Thoracic aorta (tissue), 2 donors: Measurements from ENCODE around the gene NDUFS8. TPM values are rescaled to one million over a fixed set of nuclear protein-coding genes. Genes with fewer than 3 reads are reported as not detected.

Experiments used
- ATAC-seq: fragments of 150-250 bp; one replicate; pipeline ENCODE4 v1.8.0; 2017; ENCODE audit warnings: low read depth; ENCODE audit not compliant: insufficient number of reproducible peaks, low FRiP score
- DNase-seq: peaks from one replicate; pipeline ENCODE4 v3.0.0-alpha.2; 2020; ENCODE audit warnings: low spot score
- H3K27ac ChIP-seq, 2 donors: fragments of 200-600 bp; sonication (generic); 1 replicate in 1 of 2; 2 replicates in 1 of 2; pipeline ENCODE4 v1.5.1; 2016; ENCODE audit warnings: mild to moderate bottlenecking in 2 of 2, moderate library complexity in 2 of 2
- H3K27me3 ChIP-seq: fragments of 200-600 bp; sonication (generic); replicated peaks from 2 replicates; pipeline ENCODE4 v1.6.0; 2016; ENCODE audit warnings: mild to moderate bottlenecking; ENCODE audit not compliant: insufficient read depth
- H3K36me3 ChIP-seq: fragments of 200-600 bp; sonication (generic); one replicate; pipeline ENCODE4 v1.5.1; 2016
- H3K4me1 ChIP-seq, 2 donors: fragments of 200-600 bp; sonication (generic); 1 replicate in 1 of 2; 2 replicates in 1 of 2; pipeline versions ENCODE4 v1.5.1 to v1.6.0; 2016; ENCODE audit warnings: low read depth in 2 of 2, mild to moderate bottlenecking in 1 of 2; ENCODE audit not compliant: control insufficient read depth in 1 of 2
- H3K4me3 ChIP-seq: fragments of 200-600 bp; sonication (generic); 2 replicates; pipeline ENCODE4 v1.5.1; 2016; ENCODE audit warnings: mild to moderate bottlenecking
- H3K9me3 ChIP-seq: fragments of 200-600 bp; sonication (generic); 2 replicates; pipeline ENCODE4 v1.5.1; 2016
- CTCF ChIP-seq: fragments of 200-600 bp; sonication (generic); IDR thresholded peaks from one replicate; pipeline ENCODE4 v1.5.1; 2019; ENCODE audit warnings: antibody characterized with exemption
- total RNA-seq, 2 donors: library from RNA; depleted of rRNA; stranded (reverse); fragments of >200 nt; gene quantifications; one replicate each; pipeline versions ENCODE4 v1.1.0 to v1.2.3, GENCODE V29; 2016

The NDUFS8 gene
- total RNA-seq, 2 donors from 2014 or later = 85.8 to 96.5 TPM

GRCh38 chr11:68011051-68011943 lies 19.2 kb upstream of the NDUFS8 start:
- Histone ChIP-seq H3K4me3 (peak overlapping the region; percentile 71), H3K9me3 (no peaks in the 10 kb centered on the region), H3K36me3 (no peaks in the 10 kb centered on the region), H3K27me3 (no peaks in the 10 kb centered on the region), H3K27ac (peak overlapping the region; percentile 82), H3K4me1 (peaks cover 9 to 27% of the 10 kb centered on the region in 2 donors)
- TF ChIP-seq CTCF = no peak
- no peak for ATAC-seq
- no peak for DNase-seq

- ATAC-seq (no peak), DNase-seq (no peak)
- Histone ChIP-seq H3K36me3 (no peaks in the 10 kb centered on the region), H3K27ac (peak overlapping the region in 1 of 2 donors; percentile 82), H3K27me3 (no peaks in the 10 kb centered on the region), H3K4me3 (no peak overlapping the region), H3K4me1 (peaks cover 9 to 27% of the 10 kb centered on the region in 2 donors), H3K9me3 (no peaks in the 10 kb centered on the region)
- TF ChIP-seq CTCF = no peak
These were observed 18.2 kb upstream of the NDUFS8 start for GRCh38 chr11:68012044-68012842.

DNA sequence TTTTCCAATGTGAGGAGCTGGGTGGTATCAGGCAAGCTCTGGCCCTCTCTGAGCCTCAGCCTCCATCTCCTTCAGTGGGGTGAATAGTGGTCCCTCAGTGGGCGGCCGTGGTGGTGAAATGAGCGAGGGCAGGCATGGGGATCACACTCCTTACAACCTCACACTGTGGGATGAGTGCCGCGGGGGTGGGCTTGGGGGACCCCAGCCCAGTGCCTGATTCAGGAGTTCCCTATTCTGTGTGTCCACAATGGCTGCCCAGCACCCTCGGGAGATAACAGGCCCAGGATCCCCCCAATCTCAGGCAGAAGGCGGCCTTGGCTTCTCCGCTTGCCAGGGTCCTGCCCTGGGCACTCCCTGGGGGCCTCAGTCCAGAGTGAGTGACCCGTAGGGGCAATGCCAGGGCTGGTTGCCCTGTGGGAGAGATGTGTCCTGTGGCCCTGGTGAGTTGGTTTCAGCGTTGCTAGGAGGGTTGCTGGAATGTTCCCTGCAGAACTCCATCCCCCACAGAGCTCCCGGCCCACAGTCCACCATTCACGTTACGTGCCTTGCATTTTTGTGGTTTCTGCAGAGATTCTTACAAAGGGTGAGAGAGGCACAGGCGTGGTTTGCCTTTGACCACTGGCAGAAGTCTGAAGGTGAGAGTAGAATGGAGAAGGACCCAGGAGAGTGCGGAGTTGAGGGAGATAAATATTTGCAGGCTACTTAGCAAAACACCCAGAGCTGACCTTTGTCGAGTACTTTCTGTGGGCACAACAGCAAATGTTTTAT lies 17.5 kb upstream of the NDUFS8 start:
- no peak overlapping the region for H3K4me3 ChIP-seq
- peak overlapping the region; percentile 11 to 12 for H3K27ac ChIP-seq
- TF ChIP-seq CTCF = no peak
- H3K4me1 ChIP-seq = peaks cover 9 to 27% of the 10 kb centered on the region in 2 donors
- ATAC-seq = no peak
- no peaks in the 10 kb centered on the region for H3K9me3 ChIP-seq
- no peak for DNase-seq
- H3K27me3 ChIP-seq = no peaks in the 10 kb centered on the region
- no peaks in the 10 kb centered on the region for H3K36me3 ChIP-seq

DNA sequence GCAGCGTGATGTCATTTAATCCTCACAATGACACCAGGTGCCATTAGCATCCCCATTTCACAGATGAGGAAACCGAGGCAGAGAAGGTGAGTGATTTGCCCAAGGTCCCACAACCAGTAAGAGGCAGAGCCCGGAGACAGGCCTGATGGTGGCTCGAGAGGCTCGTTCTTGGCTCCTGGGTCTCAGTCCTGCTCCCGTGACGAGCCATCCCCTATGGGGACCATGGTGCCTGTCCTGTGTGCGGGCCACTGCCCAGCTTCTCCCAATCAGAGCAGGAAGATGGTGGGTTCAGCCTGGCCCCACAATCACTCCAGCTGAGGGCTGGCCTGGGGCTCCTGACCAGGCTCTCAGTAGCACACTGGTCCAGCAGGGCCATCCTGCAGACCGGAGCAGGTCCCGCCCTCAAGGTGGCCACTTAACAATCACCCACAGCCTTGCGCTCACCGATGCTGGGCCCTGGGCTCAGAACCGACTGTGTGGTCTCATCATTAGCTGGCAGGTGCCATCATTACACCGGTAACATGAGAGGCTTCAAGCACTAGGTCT lies 16.8 kb upstream of the NDUFS8 start:
- Histone ChIP-seq H3K27me3 (no peaks in the 10 kb centered on the region), H3K27ac (peak overlapping the region in 1 of 2 donors; percentile 11), H3K9me3 (no peaks in the 10 kb centered on the region), H3K36me3 (no peaks in the 10 kb centered on the region), H3K4me1 (peaks cover 9 to 27% of the 10 kb centered on the region in 2 donors), H3K4me3 (no peak overlapping the region)
- no peak for ATAC-seq
- TF ChIP-seq CTCF = no peak
- no peak for DNase-seq
